Lower leg skin (tissue), 3 donors: ENCODE measurements around the gene CPT1A.

Experiments
- CTCF ChIP-seq, 3 donors: fragments of 450-650 bp; IDR thresholded peaks; one replicate each; pipeline ENCODE4 v1.5.1; 2016; ENCODE audit warnings: antibody characterized with exemption in 3 of 3, mild to moderate bottlenecking in 3 of 3, moderate library complexity in 2 of 3
- POLR2A ChIP-seq, 2 donors: fragments of 450-650 bp; IDR thresholded peaks; one replicate each; pipeline ENCODE4 v1.6.1; 2016 to 2017; ENCODE audit warnings: antibody characterized with exemption in 2 of 2, mild to moderate bottlenecking in 1 of 2, moderate library complexity in 1 of 2

DNA sequence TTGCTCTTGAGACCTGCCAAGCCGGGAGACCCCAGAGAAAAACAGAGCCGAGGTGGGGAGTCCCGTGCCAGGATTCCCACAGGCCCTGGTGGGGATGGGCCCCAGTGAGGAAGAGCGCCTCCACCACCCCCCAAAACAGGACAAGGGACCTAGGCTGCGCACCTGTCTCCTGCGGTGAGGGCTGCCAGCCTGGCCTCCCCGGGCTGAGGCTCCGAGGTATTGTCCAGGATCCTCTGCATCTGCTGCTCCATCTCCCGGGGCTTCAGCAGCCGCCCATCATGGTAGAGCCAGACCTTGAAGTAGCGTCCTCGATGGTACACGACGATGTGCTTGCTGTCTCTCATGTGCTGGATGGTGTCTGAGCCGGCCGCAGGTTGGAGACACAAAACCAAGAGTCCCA lies 57.1 kb downstream of the CPT1A start:
- TF ChIP-seq CTCF (IDR thresholded peaks at IDR 0.05): no peak
- no peak for TF ChIP-seq POLR2A (IDR thresholded peaks at IDR 0.05)
